Islet precursor cell (in vitro differentiated cells): ENCODE results near the gene TRMT61A.

Experiments
- DNase-seq: peaks from one replicate; pipeline ENCODE4 v3.0.0-alpha.2; 2018

TRMT61A gene

GRCh38 chr14:103528587-103529382, at the start of gene TRMT61A:
TRMT61A (plus strand) TSS chr14:103529196; CDS start chr14:103529979, 783 bp downstream.
- DNase-seq, result peak; percentile 93

- no peak for DNase-seq
Measured at GRCh38 chr14:103480595-103480994, 48.4 kb upstream of the TRMT61A start.

GRCh38 chr14:103483600-103483999, 45.4 kb upstream of the TRMT61A start:
- no peak for DNase-seq

GRCh38 chr14:103485504-103485903, 43.5 kb upstream of the TRMT61A start:
- DNase-seq, result no peak

GRCh38 chr14:103488071-103488470, 40.9 kb upstream of the TRMT61A start:
- DNase-seq, result peak; percentile 7

GRCh38 chr14:103488960-103489359, 40.0 kb upstream of the TRMT61A start:
- DNase-seq, result peak; percentile 1

GRCh38 chr14:103489621-103490020, 39.4 kb upstream of the TRMT61A start:
- no peak for DNase-seq

GRCh38 chr14:103491691-103492090, 37.3 kb upstream of the TRMT61A start:
- peak; percentile 32 for DNase-seq

- no peak for DNase-seq
Measured at GRCh38 chr14:103492156-103492925, 36.7 kb upstream of the TRMT61A start.

- DNase-seq, result no peak
Measured at GRCh38 chr14:103495854-103496253, 33.1 kb upstream of the TRMT61A start.

GRCh38 chr14:103496776-103497175, 32.2 kb upstream of the TRMT61A start:
- DNase-seq, result peak; percentile 10

- DNase-seq, result no peak
Measured at GRCh38 chr14:103499709-103500108, 29.3 kb upstream of the TRMT61A start.

GRCh38 chr14:103500148-103500990, 28.6 kb upstream of the TRMT61A start:
- DNase-seq, result peak; percentile 91

GRCh38 chr14:103501041-103501870, 27.7 kb upstream of the TRMT61A start:
- no peak for DNase-seq

GRCh38 chr14:103501921-103502669, 26.9 kb upstream of the TRMT61A start:
- DNase-seq, result no peak

GRCh38 chr14:103502877-103503276, 26.1 kb upstream of the TRMT61A start:
- peak; percentile 10 for DNase-seq

- DNase-seq, result peak; percentile 25
Measured at GRCh38 chr14:103503296-103503695, 25.7 kb upstream of the TRMT61A start.

GRCh38 chr14:103504991-103505565, 23.9 kb upstream of the TRMT61A start:
- DNase-seq, result peak; percentile 59

- no peak for DNase-seq
Measured at GRCh38 chr14:103507751-103508150, 21.2 kb upstream of the TRMT61A start.

- no peak for DNase-seq
Measured at GRCh38 chr14:103508521-103509329, 20.3 kb upstream of the TRMT61A start.
